Endometrial microvascular endothelial cells (primary cell): ENCODE measurements around the gene NUDT21. TPM values are rescaled to one million over a fixed set of nuclear protein-coding genes. Genes with fewer than 3 reads are reported as not detected.
"Not testable (repeated sequence)": the region's sequence is repeated elsewhere in the genome, so short reads cannot be mapped to it uniquely, and the experiment has no call there.

Experiments
- in situ Hi-C: cut with HindIII; loops from 2 replicates; pipeline ENCODE4 v1.10.0; 2017; ENCODE audit warnings: low sequenced_read_pairs, low pct_unique_long_range_greater_than_20kb; ENCODE audit errors: inconsistent ontology term
- total RNA-seq: library from RNA; depleted of rRNA; stranded (reverse); fragments of >200 nt; gene quantifications from one replicate; pipeline ENCODE4 v1.2.3, GENCODE V29; 2015; ENCODE audit errors: inconsistent ontology term

NUDT21 gene
- total RNA-seq, 1 donor from 2014 or later: 110 TPM

GRCh38 chr16:56388209-56388608 lies 62.9 kb downstream of the NUDT21 start:
- in situ Hi-C loops: no loop called here

DNA sequence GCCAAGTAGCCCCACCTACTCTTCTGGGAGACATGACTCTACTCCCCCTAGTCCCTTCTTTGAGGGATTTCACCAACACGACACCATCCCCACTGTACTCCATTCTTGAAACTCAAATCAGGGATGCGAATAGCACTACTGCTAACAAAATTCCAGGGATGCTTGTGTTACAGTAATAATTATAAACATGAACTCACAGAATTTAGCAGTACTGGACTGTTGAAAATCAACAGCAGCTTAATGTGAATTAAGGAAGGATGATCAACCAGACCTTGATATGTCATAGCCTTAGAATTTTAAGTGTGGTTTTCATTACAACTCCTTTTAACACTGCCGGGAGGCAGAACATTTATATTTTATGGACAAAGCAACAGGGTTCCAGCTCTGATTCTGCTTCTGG lies 63.7 kb downstream of the NUDT21 start:
- in situ Hi-C loops: no loop called here

GRCh38 chr16:56384074-56384721 lies 66.9 kb downstream of the NUDT21 start:
- in situ Hi-C loops: no loop called here

DNA sequence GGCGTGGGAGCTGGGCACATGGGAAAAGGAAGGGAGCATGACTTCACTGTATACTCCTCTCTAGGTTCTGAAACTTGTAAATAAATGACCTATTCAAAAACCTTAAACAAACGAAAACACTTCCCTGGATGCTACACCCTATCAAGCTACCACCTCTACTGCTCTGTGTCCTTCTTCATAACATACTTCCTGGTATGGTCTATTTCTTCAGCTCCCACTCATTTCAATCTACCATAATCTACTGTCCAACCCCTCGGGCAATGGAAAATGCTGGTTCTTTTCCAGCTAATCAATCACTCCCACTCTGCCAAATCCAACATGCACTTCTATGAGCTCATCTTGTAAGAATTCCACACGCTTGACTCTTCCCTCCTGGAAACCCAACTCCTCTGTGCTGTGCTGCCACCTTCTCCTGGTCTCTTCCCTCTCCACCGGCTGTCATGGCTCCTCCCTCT lies 68.2 kb downstream of the NUDT21 start:
- in situ Hi-C loops: no loop called here

- in situ Hi-C loops: no loop called here
Measured at GRCh38 chr16:56382459-56382858, 68.7 kb downstream of the NUDT21 start.

GRCh38 chr16:56380778-56381485 lies 70.2 kb downstream of the NUDT21 start:
- in situ Hi-C loops: not testable (repeated sequence)

Other genes with a start within 250 kb of the NUDT21 start
- 116 TPM for gene AMFR, start 25.8 kb downstream of the NUDT21 start, total RNA-seq
- gene OGFOD1, start 222 bp upstream of the NUDT21 start, total RNA-seq: 99.2 TPM
- 45.7 TPM for gene BBS2, start 68.7 kb upstream of the NUDT21 start, total RNA-seq
- not detected for gene MT4, start 113.7 kb upstream of the NUDT21 start, total RNA-seq
- gene MT3, start 138.2 kb upstream of the NUDT21 start, total RNA-seq: not detected
- gene MT2A, start 157.3 kb upstream of the NUDT21 start, total RNA-seq: 1,097 TPM
- gene MT1E, start 174.4 kb upstream of the NUDT21 start, total RNA-seq: 878 TPM
- gene MT1M, start 181.3 kb upstream of the NUDT21 start, total RNA-seq: 4.6 TPM
- 40.6 TPM for gene MT1A, start 187.3 kb upstream of the NUDT21 start, total RNA-seq
- gene MT1B, start 200.6 kb upstream of the NUDT21 start, total RNA-seq: not detected
- gene MT1F, start 206.6 kb upstream of the NUDT21 start, total RNA-seq: 6.5 TPM
- not detected for gene MT1G, start 216.7 kb upstream of the NUDT21 start, total RNA-seq
- not detected for gene MT1H, start 218.5 kb upstream of the NUDT21 start, total RNA-seq
- gene MT1X, start 231.1 kb upstream of the NUDT21 start, total RNA-seq: 114 TPM